Activated naive CD8-positive, alpha-beta T cell treated with anti-CD3 and anti-CD28 coated beads for 36 hours (primary cell): ENCODE data around the gene TIMM13. TPM values are rescaled to one million over a fixed set of nuclear protein-coding genes. Genes with fewer than 3 reads are reported as not detected.
A peak's percentile ranks its signal among the peaks of the same experiment; 100 is the strongest.

Experiments
- DNase-seq: peaks from one replicate; pipeline ENCODE4 v3.0.0; 2021
- H3K27ac Mint-ChIP-seq: one replicate; pipeline ENCODE4 v1.8.0; 2022; ENCODE audit warnings: mild to moderate bottlenecking, moderate library complexity, mixed read lengths
- H3K27me3 Mint-ChIP-seq: one replicate; pipeline ENCODE4 v1.8.0; 2022; ENCODE audit warnings: mild to moderate bottlenecking, mixed read lengths
- H3K36me3 Mint-ChIP-seq: one replicate; pipeline ENCODE4 v1.8.0; 2021; ENCODE audit warnings: mild to moderate bottlenecking, mixed read lengths
- H3K4me1 Mint-ChIP-seq: one replicate; pipeline ENCODE4 v1.8.0; 2021; ENCODE audit warnings: mixed read lengths
- H3K4me3 Mint-ChIP-seq: one replicate; pipeline ENCODE4 v1.8.0; 2022; ENCODE audit warnings: mild to moderate bottlenecking, moderate library complexity, mixed read lengths
- H3K9me3 Mint-ChIP-seq: one replicate; pipeline ENCODE4 v1.8.0; 2022; ENCODE audit warnings: mixed read lengths
- total RNA-seq, 2 experiments: library from RNA; stranded (reverse); gene quantifications; one replicate each; pipeline ENCODE4 v1.2.3, GENCODE V29; 2021

The TIMM13 gene
- total RNA-seq, 2 experiments from 2014 or later = 179 to 184 TPM

DNA sequence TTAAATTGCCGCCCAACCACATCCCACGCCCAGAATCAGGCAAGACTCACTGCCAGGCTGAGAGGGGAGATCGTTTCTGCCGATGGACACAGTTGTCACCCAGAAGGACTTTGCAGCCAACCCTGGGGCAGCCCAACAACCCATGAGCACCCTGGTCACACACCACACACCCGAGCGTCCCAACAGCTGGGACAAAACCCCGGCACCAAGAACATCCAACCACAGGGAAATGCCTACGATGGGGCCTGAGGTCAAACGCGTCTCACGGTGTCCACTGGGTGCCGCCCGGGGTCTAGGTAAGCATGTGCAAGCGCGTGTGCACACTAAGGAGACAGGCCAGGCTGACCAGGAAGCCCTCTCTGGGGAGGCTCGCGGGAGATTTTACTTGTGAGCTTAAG, 16.4 kb upstream of the TIMM13 start:
- DNase-seq = no peak
- Mint-ChIP-seq H3K4me1 (peaks cover 10% of the 10 kb centered on the region), H3K27ac (no peak overlapping the region), H3K27me3 (no peaks in the 10 kb centered on the region), H3K9me3 (no peaks in the 10 kb centered on the region), H3K36me3 (peaks cover 12% of the 10 kb centered on the region), H3K4me3 (no peak overlapping the region)

GRCh38 chr19:2443116-2443784, 15.9 kb upstream of the TIMM13 start:
- no peak for DNase-seq
- Mint-ChIP-seq H3K36me3 (peaks cover 12% of the 10 kb centered on the region), H3K9me3 (no peaks in the 10 kb centered on the region), H3K27ac (no peak overlapping the region), H3K4me1 (peaks cover 10% of the 10 kb centered on the region), H3K4me3 (no peak overlapping the region), H3K27me3 (no peaks in the 10 kb centered on the region)

DNA sequence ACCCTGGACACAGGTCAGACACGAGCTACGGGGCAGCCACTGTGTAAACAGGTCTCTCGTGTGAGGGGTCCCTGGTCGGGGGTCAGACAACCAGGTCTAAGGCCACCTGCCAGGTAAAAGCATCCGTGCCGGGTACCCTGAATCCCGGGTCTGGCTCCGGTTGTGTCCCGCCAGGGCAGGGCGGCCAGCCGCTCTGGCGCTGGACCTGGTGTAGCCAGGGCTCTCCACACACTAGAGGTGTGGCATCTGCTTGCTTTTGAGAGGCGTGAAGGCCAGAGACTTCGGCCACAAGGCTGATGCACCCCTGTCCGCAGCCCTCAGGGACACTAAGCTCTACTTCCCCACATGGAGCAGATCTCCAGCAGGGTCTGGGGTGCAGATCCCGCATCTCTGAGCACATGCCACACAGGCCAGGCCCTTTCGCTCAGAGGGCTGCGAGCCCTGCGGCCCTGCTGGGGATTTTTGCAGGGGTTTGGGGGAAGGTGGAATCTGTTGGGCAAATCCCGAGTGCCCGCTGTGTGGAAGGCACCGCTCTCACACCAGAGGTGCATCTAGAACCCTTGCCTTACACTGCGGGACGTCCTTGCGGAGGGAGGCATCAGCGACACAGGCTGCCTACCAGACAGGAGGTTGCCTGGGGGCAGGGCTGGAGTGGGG, 13.8 kb upstream of the TIMM13 start:
- no peak for DNase-seq
- H3K36me3 Mint-ChIP-seq = peaks cover 6% of the 10 kb centered on the region
- no peaks in the 10 kb centered on the region for H3K27me3 Mint-ChIP-seq
- peaks cover under 1% of the 10 kb centered on the region for H3K4me1 Mint-ChIP-seq
- no peaks in the 10 kb centered on the region for H3K9me3 Mint-ChIP-seq
- H3K27ac Mint-ChIP-seq = no peak overlapping the region
- no peak overlapping the region for H3K4me3 Mint-ChIP-seq

DNA sequence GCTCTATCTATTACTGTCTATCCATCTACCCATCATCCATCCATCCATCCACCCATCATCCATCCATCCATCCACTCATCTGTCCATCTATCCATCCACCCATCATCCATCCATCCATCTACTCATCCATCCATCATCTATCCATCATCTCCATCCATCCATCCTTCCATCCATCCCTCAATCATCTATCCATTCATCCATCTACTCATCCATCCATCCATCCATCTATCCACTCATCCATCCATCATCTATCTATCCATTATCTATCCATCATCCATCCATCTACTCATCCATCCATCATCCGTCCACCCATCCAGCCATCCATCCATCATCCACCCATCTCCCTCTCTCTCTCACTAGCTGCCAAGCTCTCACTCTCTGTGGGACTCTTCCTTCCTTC, 13.1 kb upstream of the TIMM13 start:
- no peaks in the 10 kb centered on the region for H3K4me1 Mint-ChIP-seq
- peaks cover 6% of the 10 kb centered on the region for H3K36me3 Mint-ChIP-seq
- no peaks in the 10 kb centered on the region for H3K9me3 Mint-ChIP-seq
- H3K4me3 Mint-ChIP-seq = no peak overlapping the region
- H3K27me3 Mint-ChIP-seq = no peaks in the 10 kb centered on the region
- DNase-seq = no peak
- H3K27ac Mint-ChIP-seq = no peak overlapping the region

GRCh38 chr19:2438178-2438577, 10.8 kb upstream of the TIMM13 start:
- H3K4me3 Mint-ChIP-seq = no peak overlapping the region
- H3K27ac Mint-ChIP-seq = no peak overlapping the region
- no peak for DNase-seq
- H3K36me3 Mint-ChIP-seq = peaks cover 6% of the 10 kb centered on the region
- H3K4me1 Mint-ChIP-seq = no peaks in the 10 kb centered on the region
- H3K9me3 Mint-ChIP-seq = no peaks in the 10 kb centered on the region
- no peaks in the 10 kb centered on the region for H3K27me3 Mint-ChIP-seq

DNA sequence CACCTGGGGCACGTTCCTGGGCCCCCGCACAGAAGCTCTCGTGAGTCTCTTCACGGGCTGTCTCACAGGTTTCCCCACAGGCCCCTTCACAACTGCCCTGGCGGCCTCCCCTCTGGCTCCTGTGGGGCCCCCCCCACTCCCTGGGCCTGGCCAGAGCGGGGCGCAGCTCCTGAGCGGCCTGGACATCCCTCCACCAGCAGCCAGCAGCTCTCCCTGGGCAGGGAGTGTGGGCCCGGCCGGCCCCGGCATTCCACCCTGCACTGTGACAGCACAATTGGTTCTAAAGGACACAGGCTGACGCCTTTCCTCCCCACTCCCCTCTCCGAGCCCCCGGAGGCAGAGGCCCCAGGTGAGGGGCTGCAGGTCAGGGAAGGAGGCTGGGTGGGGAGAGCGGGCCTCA, 9.5 kb upstream of the TIMM13 start:
- H3K4me1 Mint-ChIP-seq = no peaks in the 10 kb centered on the region
- no peaks in the 10 kb centered on the region for H3K27me3 Mint-ChIP-seq

GRCh38 chr19:2436384-2436783, 9.0 kb upstream of the TIMM13 start:
- Mint-ChIP-seq H3K4me1 (no peaks in the 10 kb centered on the region), H3K4me3 (no peak overlapping the region), H3K27me3 (no peaks in the 10 kb centered on the region), H3K36me3 (peaks cover 12% of the 10 kb centered on the region), H3K27ac (no peak overlapping the region), H3K9me3 (no peaks in the 10 kb centered on the region)
- no peak for DNase-seq

More for the DNA sequence above, 9.5 kb upstream of the TIMM13 start:
- Mint-ChIP-seq H3K36me3 (peaks cover 12% of the 10 kb centered on the region), H3K4me3 (no peak overlapping the region), H3K27ac (no peak overlapping the region), H3K9me3 (no peaks in the 10 kb centered on the region)
- no peak for DNase-seq

DNA sequence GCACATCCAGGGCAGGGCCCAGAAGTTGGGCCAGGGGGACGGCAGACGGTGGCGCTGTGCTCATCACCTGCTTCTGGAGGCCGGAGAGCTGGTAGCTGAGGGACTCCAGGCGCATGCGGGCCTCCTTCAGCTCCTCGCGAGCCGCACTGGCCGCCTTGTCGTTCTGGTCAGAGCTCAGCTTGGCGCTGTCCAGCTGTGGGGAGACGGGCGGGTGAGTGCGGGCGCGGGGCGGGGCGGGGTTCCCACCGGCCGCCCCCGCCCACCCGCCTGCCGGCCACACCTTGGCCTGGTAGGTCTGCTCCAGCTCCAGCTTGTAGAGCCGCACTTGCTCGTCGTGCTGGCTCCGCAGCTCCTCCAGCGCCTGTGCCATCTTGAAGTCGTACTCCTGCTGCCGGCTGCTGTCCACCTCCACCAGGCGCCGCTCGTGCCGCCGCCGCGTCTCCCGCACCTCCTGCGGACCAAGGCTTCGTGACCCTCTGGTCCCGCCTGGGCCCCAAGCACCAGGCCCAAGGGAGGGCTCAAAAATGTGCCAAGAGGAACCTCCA, 7.4 kb upstream of the TIMM13 start:
- no peak overlapping the region for H3K27ac Mint-ChIP-seq
- H3K36me3 Mint-ChIP-seq = peaks cover 15% of the 10 kb centered on the region
- no peaks in the 10 kb centered on the region for H3K4me1 Mint-ChIP-seq
- H3K9me3 Mint-ChIP-seq = no peaks in the 10 kb centered on the region
- H3K27me3 Mint-ChIP-seq = no peaks in the 10 kb centered on the region
- DNase-seq = no peak
- no peak overlapping the region for H3K4me3 Mint-ChIP-seq

DNA sequence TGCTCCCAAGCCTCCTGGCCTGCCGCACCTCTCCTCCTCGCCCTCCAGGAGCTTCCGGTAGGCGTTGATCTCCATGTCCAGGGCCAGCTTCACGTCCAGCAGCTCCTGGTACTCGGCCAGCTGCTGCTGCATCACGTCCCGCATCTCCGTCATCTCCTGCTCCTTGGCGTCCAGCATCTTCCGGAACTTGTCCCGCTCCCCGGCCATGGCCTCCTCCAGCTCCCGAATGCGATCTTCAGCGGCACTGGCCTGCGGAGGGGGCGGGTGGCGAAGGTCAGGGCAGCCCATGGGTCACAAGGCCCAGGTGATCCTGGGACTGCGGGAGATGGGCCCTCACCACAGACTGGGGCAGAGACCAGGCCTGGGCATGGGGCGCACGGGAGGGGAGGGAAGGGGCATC, 6.9 kb upstream of the TIMM13 start:
- H3K9me3 Mint-ChIP-seq = no peaks in the 10 kb centered on the region
- DNase-seq = no peak
- no peak overlapping the region for H3K4me3 Mint-ChIP-seq
- H3K36me3 Mint-ChIP-seq = peaks cover 15% of the 10 kb centered on the region
- no peaks in the 10 kb centered on the region for H3K4me1 Mint-ChIP-seq
- H3K27me3 Mint-ChIP-seq = no peaks in the 10 kb centered on the region
- no peak overlapping the region for H3K27ac Mint-ChIP-seq

DNA sequence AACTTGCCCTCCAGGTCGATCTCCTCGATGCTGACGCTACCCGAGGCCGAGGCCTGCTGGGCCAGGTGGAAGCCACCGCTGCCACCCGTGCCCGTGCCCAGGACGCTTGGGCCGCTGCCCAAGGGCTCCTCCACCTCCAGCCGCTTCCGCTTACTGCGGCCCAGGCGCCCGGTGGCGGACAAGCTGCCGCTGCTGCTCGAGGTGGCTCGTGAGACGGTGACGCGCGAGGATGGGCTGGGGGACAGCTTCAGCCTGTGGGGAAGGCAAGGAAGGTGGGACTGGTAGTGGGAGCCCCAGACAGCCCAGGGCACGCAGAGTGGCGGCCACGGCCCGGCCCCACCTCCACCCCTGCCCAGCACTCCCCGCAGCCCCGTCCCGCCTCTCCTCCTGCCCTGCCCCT, 6.5 kb upstream of the TIMM13 start:
- DNase-seq = no peak
- Mint-ChIP-seq H3K4me3 (no peak overlapping the region), H3K9me3 (no peaks in the 10 kb centered on the region), H3K4me1 (peaks cover 2% of the 10 kb centered on the region), H3K27me3 (no peaks in the 10 kb centered on the region), H3K27ac (no peak overlapping the region), H3K36me3 (peaks cover 15% of the 10 kb centered on the region)

DNA sequence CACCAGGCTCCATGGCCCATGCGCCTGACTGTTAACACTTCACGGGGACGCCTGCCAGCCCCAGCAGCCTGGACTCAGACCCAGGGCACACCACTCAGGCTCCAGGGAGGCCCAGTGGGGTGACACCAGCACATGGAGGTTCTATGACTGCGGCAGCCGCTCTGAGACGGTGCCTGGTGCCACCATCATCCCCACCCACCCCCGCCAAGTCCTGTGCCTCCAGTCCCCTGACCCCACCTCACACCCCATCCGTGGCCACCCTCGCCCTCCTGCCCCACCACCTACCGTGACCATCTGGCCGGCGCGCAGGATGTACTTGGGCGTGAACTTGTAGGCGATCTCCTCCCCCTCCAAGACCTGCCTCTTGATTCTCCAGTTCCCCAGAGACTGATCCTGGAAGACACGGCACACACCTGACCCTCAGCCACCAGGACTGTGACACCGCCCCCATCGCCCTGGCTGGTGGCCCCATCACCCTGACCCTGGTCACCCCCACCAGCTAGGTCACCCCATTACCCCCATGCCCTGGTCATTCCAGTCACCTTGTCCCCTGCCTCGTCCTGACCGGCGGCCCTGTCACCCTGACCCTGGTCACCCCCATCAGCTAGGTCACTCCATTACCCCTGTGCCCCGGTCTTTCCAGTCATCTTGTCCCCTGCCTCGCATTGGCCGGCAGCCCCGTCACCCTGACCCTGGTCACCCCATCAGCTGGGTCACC, 4.9 kb upstream of the TIMM13 start:
- H3K4me1 Mint-ChIP-seq = peaks cover 7% of the 10 kb centered on the region
- H3K4me3 Mint-ChIP-seq = no peak overlapping the region
- H3K36me3 Mint-ChIP-seq = peaks cover 19% of the 10 kb centered on the region
- no peak for DNase-seq
- H3K27me3 Mint-ChIP-seq = no peaks in the 10 kb centered on the region
- no peaks in the 10 kb centered on the region for H3K9me3 Mint-ChIP-seq
- H3K27ac Mint-ChIP-seq = peak overlapping the region; percentile 5

GRCh38 chr19:2431318-2432055, 4.1 kb upstream of the TIMM13 start:
- Mint-ChIP-seq H3K36me3 (peaks cover 23% of the 10 kb centered on the region), H3K9me3 (no peaks in the 10 kb centered on the region), H3K4me1 (peaks cover 7% of the 10 kb centered on the region), H3K4me3 (no peak overlapping the region), H3K27me3 (no peaks in the 10 kb centered on the region), H3K27ac (no peak overlapping the region)
- DNase-seq = no peak

GRCh38 chr19:2429917-2430535, 2.6 kb upstream of the TIMM13 start:
- Mint-ChIP-seq H3K9me3 (no peaks in the 10 kb centered on the region), H3K27me3 (no peaks in the 10 kb centered on the region), H3K4me3 (no peak overlapping the region), H3K4me1 (peaks cover 12% of the 10 kb centered on the region), H3K27ac (no peak overlapping the region), H3K36me3 (peaks cover 25% of the 10 kb centered on the region)
- DNase-seq = no peak

DNA sequence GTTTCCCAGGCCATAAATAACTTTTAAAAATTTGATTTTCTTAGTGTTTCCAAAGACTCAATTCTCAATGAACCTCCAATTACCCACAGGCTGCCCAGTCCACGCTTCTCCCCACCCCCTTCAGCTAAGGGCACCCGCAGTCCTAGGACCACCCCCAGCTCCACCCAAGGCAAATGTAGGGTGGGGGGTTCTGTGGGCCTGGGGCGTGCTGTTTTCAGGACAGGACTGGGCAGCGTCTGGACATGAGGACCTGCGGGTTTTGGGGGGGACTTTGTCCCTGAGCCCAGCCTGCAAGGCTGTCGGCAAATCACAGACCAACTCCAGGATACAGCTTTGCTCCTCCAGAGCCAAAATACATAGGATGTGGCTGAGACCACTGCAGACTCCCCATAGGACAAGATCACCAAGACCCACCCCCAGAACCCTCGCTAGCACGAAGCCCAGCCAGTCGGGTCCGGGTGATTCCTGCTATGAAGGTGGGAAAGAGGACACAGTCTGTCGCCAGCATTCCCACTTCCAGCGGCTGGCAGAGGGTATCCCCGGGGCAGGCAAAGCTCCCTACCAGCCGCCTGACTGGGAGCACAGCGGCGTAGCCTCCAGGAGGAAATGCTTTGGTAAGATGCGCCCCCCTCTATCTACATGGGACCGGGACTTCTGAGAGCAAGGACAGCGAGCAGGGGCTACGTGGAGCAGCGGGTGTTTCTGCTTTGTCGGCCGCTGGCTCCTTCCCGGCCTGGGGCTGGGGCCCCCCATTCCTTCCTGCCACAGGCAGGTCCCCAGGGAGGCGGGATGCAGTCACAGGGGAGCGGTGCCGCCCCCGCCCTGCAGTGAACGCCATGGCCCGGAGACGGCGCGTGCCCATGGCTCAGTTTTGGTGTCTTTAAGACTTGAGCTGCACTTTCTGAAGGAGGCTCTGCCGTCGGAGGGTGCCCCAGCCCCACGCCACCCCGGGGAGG, 1.6 kb upstream of the TIMM13 start:
- Mint-ChIP-seq H3K4me1 (peaks cover 12% of the 10 kb centered on the region), H3K4me3 (peak overlapping the region; percentile 4), H3K9me3 (no peaks in the 10 kb centered on the region), H3K27ac (no peak overlapping the region), H3K36me3 (peaks cover 25% of the 10 kb centered on the region), H3K27me3 (no peaks in the 10 kb centered on the region)
- no peak for DNase-seq
